HG02943 (cell line): ENCODE measurements around the gene TRPV3.
A peak's percentile ranks its signal among the peaks of the same experiment; 100 is the strongest.
"Not testable (repeated sequence)": the region's sequence is repeated elsewhere in the genome, so short reads cannot be mapped to it uniquely, and the experiment has no call there.

Experiments used
- ATAC-seq: cut with Tn5 transposase; IDR thresholded peaks from one replicate; pipeline ENCODE4 v1.9.1; 2021; ENCODE audit warnings: mild to moderate bottlenecking, low read depth, moderate library complexity; ENCODE audit not compliant: unreplicated experiment

The TRPV3 gene

GRCh38 chr17:3574231-3574630 is 16.6 kb upstream of the TRPV3 start:
- ATAC-seq: no peak

- ATAC-seq: no peak
Observed at GRCh38 chr17:3573246-3574100, 15.9 kb upstream of the TRPV3 start.

GRCh38 chr17:3572231-3572630 is 14.6 kb upstream of the TRPV3 start:
- no peak for ATAC-seq

- no peak for ATAC-seq
Observed at GRCh38 chr17:3571043-3571900, 13.7 kb upstream of the TRPV3 start.

- ATAC-seq: no peak
Observed at GRCh38 chr17:3569534-3570137, 12.0 kb upstream of the TRPV3 start.

GRCh38 chr17:3566551-3566950 is 8.9 kb upstream of the TRPV3 start:
- ATAC-seq: no peak

GRCh38 chr17:3565143-3565542 is 7.5 kb upstream of the TRPV3 start:
- ATAC-seq: no peak

GRCh38 chr17:3564241-3564640 is 6.6 kb upstream of the TRPV3 start:
- ATAC-seq: not testable (repeated sequence)

- ATAC-seq: no peak
Observed at GRCh38 chr17:3559270-3559645, 1.6 kb upstream of the TRPV3 start.

GRCh38 chr17:3558603-3559269 is 1.1 kb upstream of the TRPV3 start:
- peak; percentile 83 for ATAC-seq

- no peak for ATAC-seq
Observed at GRCh38 chr17:3556916-3557767, 470 bp downstream of the TRPV3 start.

GRCh38 chr17:3556239-3556915 is 1.2 kb downstream of the TRPV3 start:
- no peak for ATAC-seq

- ATAC-seq: no peak
Observed at GRCh38 chr17:3555189-3555796, 2.3 kb downstream of the TRPV3 start.

GRCh38 chr17:3554440-3554839 is 3.2 kb downstream of the TRPV3 start:
- ATAC-seq: no peak

GRCh38 chr17:3553419-3554401 is 3.9 kb downstream of the TRPV3 start:
- no peak for ATAC-seq

GRCh38 chr17:3552916-3553315 is 4.7 kb downstream of the TRPV3 start:
- no peak for ATAC-seq

- ATAC-seq: no peak
Observed at GRCh38 chr17:3551189-3551588, 6.4 kb downstream of the TRPV3 start.
